ENCODE data around the gene ADAMTSL2. TPM values are rescaled to one million over a fixed set of nuclear protein-coding genes. Genes with fewer than 3 reads are reported as not detected.

ADAMTSL2 gene
- total and polyA plus RNA-seq, 2 experiments from 2014 or later: 1.5 to 2.2 TPM

Other genes with a start within 250 kb of the ADAMTSL2 start
- 20.2 and 23.4 TPM in 2 replicates for gene SURF6, start 198.5 kb upstream of the ADAMTSL2 start, total RNA-seq
- gene SURF6, start 198.5 kb upstream of the ADAMTSL2 start, polyA plus RNA-seq: 22.9 and 24.3 TPM in 2 replicates
- 15.3 and 18.8 TPM in 2 replicates for gene MED22, start 186.6 kb upstream of the ADAMTSL2 start, total RNA-seq
- 18.7 and 23.4 TPM in 2 replicates for gene MED22, start 186.6 kb upstream of the ADAMTSL2 start, polyA plus RNA-seq
- 2,138 and 2,226 TPM in 2 replicates for gene RPL7A, start 186.5 kb upstream of the ADAMTSL2 start, total RNA-seq
- gene RPL7A, start 186.5 kb upstream of the ADAMTSL2 start, polyA plus RNA-seq: 377 and 404 TPM in 2 replicates
- 33.9 and 37.4 TPM in 2 replicates for gene SURF1, start 178.2 kb upstream of the ADAMTSL2 start, total RNA-seq
- gene SURF1, start 178.2 kb upstream of the ADAMTSL2 start, polyA plus RNA-seq: 76.5 and 83.9 TPM in 2 replicates
- 13.2 and 13.6 TPM in 2 replicates for gene SURF2, start 178.2 kb upstream of the ADAMTSL2 start, total RNA-seq
- gene SURF2, start 178.2 kb upstream of the ADAMTSL2 start, polyA plus RNA-seq: 22.9 and 25.5 TPM in 2 replicates
- 354 and 374 TPM in 2 replicates for gene SURF4, start 158.6 kb upstream of the ADAMTSL2 start, total RNA-seq
- 294 and 360 TPM in 2 replicates for gene SURF4, start 158.6 kb upstream of the ADAMTSL2 start, polyA plus RNA-seq
- 0.10 and 0.48 TPM in 2 replicates for gene STKLD1, start 158.3 kb upstream of the ADAMTSL2 start, total RNA-seq
- gene STKLD1, start 158.3 kb upstream of the ADAMTSL2 start, polyA plus RNA-seq: 1.6 and 2.5 TPM in 2 replicates
- gene REXO4, start 116.7 kb upstream of the ADAMTSL2 start, total RNA-seq: 16.6 and 19.4 TPM in 2 replicates
- gene REXO4, start 116.7 kb upstream of the ADAMTSL2 start, polyA plus RNA-seq: 17.2 and 18.0 TPM in 2 replicates
- 1.5 and 6.8 TPM in 2 replicates for gene ADAMTS13, start 112.3 kb upstream of the ADAMTSL2 start, total RNA-seq
- 6.5 and 11.4 TPM in 2 replicates for gene ADAMTS13, start 112.3 kb upstream of the ADAMTSL2 start, polyA plus RNA-seq
- gene CACFD1, start 74.7 kb upstream of the ADAMTSL2 start, total RNA-seq: 31.5 and 37.8 TPM in 2 replicates
- 49.2 and 50.4 TPM in 2 replicates for gene CACFD1, start 74.7 kb upstream of the ADAMTSL2 start, polyA plus RNA-seq
- gene SLC2A6, start 55.6 kb upstream of the ADAMTSL2 start, total RNA-seq: 5.7 and 7.3 TPM in 2 replicates
- gene SLC2A6, start 55.6 kb upstream of the ADAMTSL2 start, polyA plus RNA-seq: 10.6 and 14.8 TPM in 2 replicates
- not detected in 2 replicates for gene MYMK, start 9.7 kb upstream of the ADAMTSL2 start, total RNA-seq
- gene MYMK, start 9.7 kb upstream of the ADAMTSL2 start, polyA plus RNA-seq: 0.91 and 1.3 TPM in 2 replicates
- 0.68 and 1.0 TPM in 2 replicates for gene FAM163B, start 74.7 kb downstream of the ADAMTSL2 start, total RNA-seq
- gene FAM163B, start 74.7 kb downstream of the ADAMTSL2 start, polyA plus RNA-seq: 0.35 TPM in 1 of 2 replicates, not detected in the other
- not detected in 2 replicates for gene DBH, start 101.7 kb downstream of the ADAMTSL2 start, total RNA-seq
- 0.32 and 0.44 TPM in 2 replicates for gene DBH, start 101.7 kb downstream of the ADAMTSL2 start, polyA plus RNA-seq
- 6.7 and 9.8 TPM in 2 replicates for gene SARDH, start 203.6 kb downstream of the ADAMTSL2 start, total RNA-seq
- 7.5 and 8.1 TPM in 2 replicates for gene SARDH, start 203.6 kb downstream of the ADAMTSL2 start, polyA plus RNA-seq

All from hepatocyte (in vitro differentiated cells).